HG03135 (cell line): ENCODE results near the gene SMARCC2.
"Not testable (repeated sequence)": the region's sequence is repeated elsewhere in the genome, so short reads cannot be mapped to it uniquely, and the experiment has no call there.

Source experiments
- ATAC-seq: cut with Tn5 transposase; IDR thresholded peaks from one replicate; pipeline ENCODE4 v1.9.1; 2021; ENCODE audit warnings: mild to moderate bottlenecking, moderate library complexity; ENCODE audit not compliant: unreplicated experiment

SMARCC2 gene

GRCh38 chr12:56212361-56212760 lies 23.1 kb upstream of the SMARCC2 start:
- ATAC-seq, result no peak

- ATAC-seq, result no peak
Measured at GRCh38 chr12:56208006-56208405, 18.7 kb upstream of the SMARCC2 start.

GRCh38 chr12:56206452-56207166 lies 17.3 kb upstream of the SMARCC2 start:
- ATAC-seq, result no peak

- no peak for ATAC-seq
Measured at GRCh38 chr12:56205445-56205844, 16.2 kb upstream of the SMARCC2 start.

GRCh38 chr12:56204275-56204674 lies 15.0 kb upstream of the SMARCC2 start:
- ATAC-seq, result no peak

- no peak for ATAC-seq
Measured at GRCh38 chr12:56202838-56203237, 13.6 kb upstream of the SMARCC2 start.

GRCh38 chr12:56202366-56202765 lies 13.1 kb upstream of the SMARCC2 start:
- ATAC-seq, result no peak

- no peak for ATAC-seq
Measured at GRCh38 chr12:56198836-56199235, 9.6 kb upstream of the SMARCC2 start.

GRCh38 chr12:56197921-56198635 lies 8.8 kb upstream of the SMARCC2 start:
- ATAC-seq, result no peak

- not testable (repeated sequence) for ATAC-seq
Measured at GRCh38 chr12:56196818-56197550, 7.7 kb upstream of the SMARCC2 start.

- no peak for ATAC-seq
Measured at GRCh38 chr12:56193025-56193578, 3.8 kb upstream of the SMARCC2 start.

GRCh38 chr12:56192582-56192981 lies 3.3 kb upstream of the SMARCC2 start:
- no peak for ATAC-seq

GRCh38 chr12:56190695-56191155 lies 1.4 kb upstream of the SMARCC2 start:
- no peak for ATAC-seq

- peak; percentile 40 for ATAC-seq
Measured at GRCh38 chr12:56189918-56190694, 823 bp upstream of the SMARCC2 start.

- peak; percentile 15 for ATAC-seq
Measured at GRCh38 chr12:56188778-56189098, 545 bp downstream of the SMARCC2 start.

GRCh38 chr12:56188131-56188777 lies 1.0 kb downstream of the SMARCC2 start:
- ATAC-seq, result no peak

- ATAC-seq, result no peak
Measured at GRCh38 chr12:56186957-56187356, 2.3 kb downstream of the SMARCC2 start.

- no peak for ATAC-seq
Measured at GRCh38 chr12:56178347-56178746, 10.9 kb downstream of the SMARCC2 start.

- no peak for ATAC-seq
Measured at GRCh38 chr12:56172839-56173238, 16.4 kb downstream of the SMARCC2 start.

- no peak for ATAC-seq
Measured at GRCh38 chr12:56169229-56169759, 20.0 kb downstream of the SMARCC2 start.
